NOMO-1 treated with dmso at 0.1 percent for 144 hours (cell line): Measurements from ENCODE around the gene LRP11.
"Not testable (repeated sequence)": the region's sequence is repeated elsewhere in the genome, so short reads cannot be mapped to it uniquely, and the experiment has no call there.

Source experiments
- DNase-seq: peaks from one replicate; lab custom pipeline; 2025; ENCODE audit not compliant: unreplicated experiment; lab: John Stamatoyannopoulos, UW

The LRP11 gene

GRCh38 chr6:149863698-149864577 is at the start of gene LRP11:
LRP11 (minus strand) TSS chr6:149864359; CDS start chr6:149864020, 339 bp downstream.
- DNase-seq = peak; percentile 59

GRCh38 chr6:149913540-149914240 is 49.5 kb upstream of the LRP11 start:
- DNase-seq = no peak

GRCh38 chr6:149913085-149913484 is 48.9 kb upstream of the LRP11 start:
- no peak for DNase-seq

GRCh38 chr6:149912680-149913079 is 48.5 kb upstream of the LRP11 start:
- not testable (repeated sequence) for DNase-seq

- DNase-seq = no peak
Measured at GRCh38 chr6:149910721-149911151, 46.6 kb upstream of the LRP11 start.

GRCh38 chr6:149909701-149910470 is 45.7 kb upstream of the LRP11 start:
- DNase-seq = no peak

- not testable (repeated sequence) for DNase-seq
Measured at GRCh38 chr6:149908480-149908879, 44.3 kb upstream of the LRP11 start.

GRCh38 chr6:149907317-149907716 is 43.2 kb upstream of the LRP11 start:
- DNase-seq = no peak

GRCh38 chr6:149906405-149906804 is 42.2 kb upstream of the LRP11 start:
- DNase-seq = no peak

- DNase-seq = no peak
Measured at GRCh38 chr6:149905911-149906371, 41.8 kb upstream of the LRP11 start.

GRCh38 chr6:149905371-149905910 is 41.3 kb upstream of the LRP11 start:
- DNase-seq = no peak

- no peak for DNase-seq
Measured at GRCh38 chr6:149904661-149905370, 40.7 kb upstream of the LRP11 start.

GRCh38 chr6:149903938-149904611 is 39.9 kb upstream of the LRP11 start:
- no peak for DNase-seq

GRCh38 chr6:149901444-149902140 is 37.4 kb upstream of the LRP11 start:
- DNase-seq = no peak

GRCh38 chr6:149900620-149901443 is 36.7 kb upstream of the LRP11 start:
- DNase-seq = no peak

GRCh38 chr6:149899926-149900619 is 35.9 kb upstream of the LRP11 start:
- no peak for DNase-seq

- no peak for DNase-seq
Measured at GRCh38 chr6:149899486-149899885, 35.3 kb upstream of the LRP11 start.

GRCh38 chr6:149898966-149899365 is 34.8 kb upstream of the LRP11 start:
- no peak for DNase-seq
